GM12878 (cell line): ENCODE measurements around the gene HEG1. TPM values are rescaled to one million over a fixed set of nuclear protein-coding genes. Genes with fewer than 3 reads are reported as not detected.

Experiments
- ASH2L ChIP-seq: fragments of 300-600, 200-600 bp; sonication (generic); IDR thresholded peaks from 2 replicates; pipeline ENCODE4 v1.6.1; 2017; ENCODE audit warnings: low read depth, mild to moderate bottlenecking, borderline replicate concordance
- ATF7 ChIP-seq: fragments of 450-650 bp; IDR thresholded peaks from 2 replicates; pipeline ENCODE4 v1.6.1; 2016; ENCODE audit warnings: low read depth, mild to moderate bottlenecking
- CBX5 ChIP-seq: sonication (generic); IDR thresholded peaks from 2 replicates; pipeline ENCODE4 v1.6.1; 2016; ENCODE audit warnings: low read depth, moderate library complexity, mild to moderate bottlenecking, inconsistent platforms
- CUX1 ChIP-seq: IDR thresholded peaks from 2 replicates; pipeline ENCODE4 v1.6.1; 2012; ENCODE audit warnings: improper control_type of control experiment, low read depth, low read length; ENCODE audit not compliant: insufficient replicate concordance
- KLF5 ChIP-seq: fragments of 450-650 bp; IDR thresholded peaks from 2 replicates; pipeline ENCODE4 v1.6.1; 2014; ENCODE audit warnings: mild to moderate bottlenecking; ENCODE audit not compliant: partially characterized antibody
- PAX8 ChIP-seq: fragments of 450-650 bp; IDR thresholded peaks from 2 replicates; pipeline ENCODE4 v1.6.1; 2017; ENCODE audit warnings: mild to moderate bottlenecking, moderate library complexity
- POLR2AphosphoS5 ChIP-seq: IDR thresholded peaks from 2 replicates; pipeline ENCODE4 v1.6.1; 2011; ENCODE audit warnings: mild to moderate bottlenecking, low read length, inconsistent platforms
- SPI1 ChIP-seq: IDR thresholded peaks from 2 replicates; pipeline ENCODE4 v1.6.1; 2011; ENCODE audit warnings: low read depth, mild to moderate bottlenecking, low read length, moderate library complexity, borderline replicate concordance; ENCODE audit not compliant: insufficient read depth
- SRF ChIP-seq, 2 experiments: IDR thresholded peaks; 2 replicates each; pipeline ENCODE4 v1.6.1; 2011; ENCODE audit warnings: low read depth in 2 of 2, low read length in 2 of 2, mild to moderate bottlenecking in 1 of 2, moderate library complexity in 1 of 2
- TCF12 ChIP-seq: IDR thresholded peaks from 2 replicates; pipeline ENCODE4 v1.6.1; 2011; ENCODE audit warnings: low read depth, mild to moderate bottlenecking, low read length
- TCF7 ChIP-seq: IDR thresholded peaks from 2 replicates; pipeline ENCODE4 v1.6.1; 2014; ENCODE audit warnings: antibody characterized with exemption, borderline replicate concordance
- polyA plus RNA-seq, 11 experiments: library from polyadenylated mRNA; depleted of rRNA in 4 of 11; unstranded in 6 of 11; stranded (reverse) in 5 of 11; fragments of >200 nt; fragmentation: Nextera tagmentation in 4 of 11; fragmentation: Illumina TruSeq in 1 of 11; extraction: Ambion mirVana in 4 of 11; extraction: Trizol in 1 of 11; gene quantifications; 1 replicate in 1 of 11; 2 replicates in 10 of 11; pipeline versions ENCODE4 v1.2.1 to v1.2.3, GENCODE V29; 2011 to 2016; ENCODE audit warnings: inconsistent platforms in 2 of 11, missing spikeins in 2 of 11, low read depth in 1 of 11
- total RNA-seq, 4 experiments: library from RNA; depleted of rRNA in 3 of 4; stranded (reverse); fragments of >200 nt in 3 of 4; fragmentation: Illumina TruSeq in 1 of 4; extraction: Trizol in 1 of 4; gene quantifications; 2 replicates each; pipeline versions ENCODE4 v1.2.1 to v1.2.3, GENCODE V29; 2013 to 2021

Gene HEG1
- total and polyA plus RNA-seq, 10 of the 15 experiments (the other 5 are each of a cell fraction or from before 2014, with no cell fraction given): 2.2 to 32.1 (median 7.6) TPM

GRCh38 chr3:125037498-125038150 lies 18.2 kb downstream of the HEG1 start (continued):
- TF ChIP-seq ASH2L (no peak), SPI1 (no peak), TCF7 (no peak), SRF (IDR thresholded peaks at IDR 0.05; ENCODE audit: low read depth in 2 of 2, low read length in 2 of 2) (no peak), KLF5 (no peak), TCF12 (no peak), POLR2AphosphoS5 (no peak), ATF7 (no peak), PAX8 (no peak), CUX1 (no peak), CBX5 (no peak)
